ENCODE results near the gene TMEM141.

TMEM141 gene

GRCh38 chr9:136808075-136808805 lies 17.1 kb downstream of the TMEM141 start:
- H3K4me3 ChIP-seq (ENCODE audit: low read depth, low read length) = peak overlapping the region; percentile 78
- no peak for DNase-seq (ENCODE audit: low read depth, low spot score)
- ChIA-PET POLR2A (interaction anchor here (0.7 to 1.2 kb wide), 2 partner anchors 28 to 80 kb away, joined by 3 to 4 read pairs; no protein-coding TSS in a partner anchor), CTCF (interaction anchor here (0.9 to 7.1 kb wide), 9 partner anchors 8 to 239 kb away, joined by 3 to 69 read pairs (median 4); partner anchors contain the start of genes AJM1 and TMEM141)
- TF ChIP-seq CTCF (IDR thresholded peaks at IDR 0.05; ENCODE audit: insufficient read depth, low read length, missing control alignments) = no peak

GRCh38 chr9:136808806-136809158 lies 17.6 kb downstream of the TMEM141 start:
- H3K4me3 ChIP-seq (ENCODE audit: low read depth, low read length) = peak overlapping the region; percentile 78
- DNase-seq (ENCODE audit: low read depth, low spot score) = no peak
- POLR2A ChIA-PET = interaction anchor here (1.2 kb wide), 1 partner anchor 27 kb away, joined by 4 read pairs; no protein-coding TSS in a partner anchor
- CTCF ChIA-PET = interaction anchor here (0.9 to 6.1 kb wide), 6 partner anchors 8 to 34 kb away, joined by 3 to 35 read pairs (median 10); partner anchors contain the start of gene AJM1
- no peak for TF ChIP-seq CTCF (IDR thresholded peaks at IDR 0.05; ENCODE audit: insufficient read depth, low read length, missing control alignments)

- ChIA-PET CTCF (interaction anchor here (0.8 to 2.1 kb wide), 7 partner anchors 9 to 220 kb away, joined by 3 to 7 read pairs (median 5); partner anchors contain the start of genes ABCA2 and AJM1), POLR2A (no interaction called here)
- H3K4me3 ChIP-seq (ENCODE audit: low read depth, low read length) = no peak overlapping the region
- no peak for TF ChIP-seq CTCF (IDR thresholded peaks at IDR 0.05; ENCODE audit: insufficient read depth, low read length, missing control alignments)
- no peak for DNase-seq (ENCODE audit: low read depth, low spot score)
Observed at GRCh38 chr9:136814725-136815421, 23.7 kb downstream of the TMEM141 start.

- no peak for TF ChIP-seq CTCF (IDR thresholded peaks at IDR 0.05; ENCODE audit: insufficient read depth, low read length, missing control alignments)
- ChIA-PET POLR2A (no interaction called here), CTCF (interaction anchor here (1.2 to 2.1 kb wide), 7 partner anchors 8 to 220 kb away, joined by 3 to 7 read pairs (median 5); partner anchors contain the start of genes ABCA2 and AJM1)
Observed at GRCh38 chr9:136815422-136815782, 24.3 kb downstream of the TMEM141 start.

GRCh38 chr9:136820971-136821825 lies 30.1 kb downstream of the TMEM141 start:
- no peak overlapping the region for H3K4me3 ChIP-seq (ENCODE audit: low read depth, low read length)
- CTCF ChIA-PET = interaction anchor here (1.0 to 3.0 kb wide), 2 partner anchors 11 to 214 kb away, joined by 3 to 12 read pairs; no protein-coding TSS in a partner anchor

More at GRCh38 chr9:136815422-136815782, 24.3 kb downstream of the TMEM141 start:
- no peak overlapping the region for H3K4me3 ChIP-seq (ENCODE audit: low read depth, low read length)
- DNase-seq (ENCODE audit: low read depth, low spot score) = no peak

More at GRCh38 chr9:136820971-136821825, 30.1 kb downstream of the TMEM141 start:
- DNase-seq (ENCODE audit: low read depth, low spot score) = no peak
- POLR2A ChIA-PET = interaction anchor here (1.0 kb wide), 1 partner anchor 11 kb away, joined by 3 read pairs; no protein-coding TSS in a partner anchor
- TF ChIP-seq CTCF (IDR thresholded peaks at IDR 0.05; ENCODE audit: insufficient read depth, low read length, missing control alignments) = no peak

Data from AG04449 (cell line).